ENCODE results near the gene LDAH.

The LDAH gene

DNA sequence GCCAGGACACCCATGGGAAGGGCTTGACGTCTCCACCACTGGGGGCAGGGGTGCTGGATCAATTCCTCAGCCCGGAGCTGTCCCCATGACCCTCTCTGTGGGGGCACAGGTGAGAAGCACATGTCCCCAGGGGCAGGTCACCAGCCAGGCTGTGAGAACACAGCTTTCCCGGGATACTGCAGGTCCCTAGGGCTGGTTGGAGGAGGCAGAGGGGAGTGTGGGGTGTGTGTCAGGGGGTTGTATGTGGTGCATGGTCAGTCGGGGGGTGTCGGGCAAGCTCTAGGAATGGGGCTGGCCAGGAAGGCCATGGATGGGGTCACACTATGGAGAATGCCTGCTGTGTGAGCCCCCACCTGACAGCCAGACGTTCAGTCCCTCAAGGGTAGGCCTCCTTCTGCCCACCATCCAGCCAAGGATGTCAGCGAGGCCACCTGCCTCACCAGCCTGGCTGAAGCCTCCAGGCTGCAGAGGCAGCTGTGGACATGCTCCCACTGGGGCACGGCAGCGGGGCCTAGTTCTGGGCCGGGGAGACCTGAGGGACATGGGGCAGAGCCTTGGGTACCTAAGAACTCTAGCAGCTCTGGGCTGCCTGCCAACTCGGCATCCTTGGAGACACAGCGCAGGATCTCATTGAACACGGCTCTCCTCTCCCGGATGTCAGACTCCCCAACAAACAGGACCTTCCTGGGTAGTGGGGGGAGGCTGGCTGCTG lies 182.3 kb downstream of the LDAH start:
- Histone ChIP-seq H3K36me3 (ENCODE audit: low read depth) (no peaks in the 10 kb centered on the region), H3K4me1 (ENCODE audit: insufficient read depth, poor library complexity, severe bottlenecking) (peaks cover 13% of the 10 kb centered on the region), H3K9me3 (ENCODE audit: severe bottlenecking) (no peaks in the 10 kb centered on the region), H3K4me3 (ENCODE audit: severe bottlenecking) (no peak overlapping the region), H3K27ac (ENCODE audit: poor library complexity, severe bottlenecking) (peak overlapping the region; percentile 73), H3K27me3 (ENCODE audit: insufficient read depth, poor library complexity, severe bottlenecking) (no peaks in the 10 kb centered on the region)
- TF ChIP-seq, protein P1, sequence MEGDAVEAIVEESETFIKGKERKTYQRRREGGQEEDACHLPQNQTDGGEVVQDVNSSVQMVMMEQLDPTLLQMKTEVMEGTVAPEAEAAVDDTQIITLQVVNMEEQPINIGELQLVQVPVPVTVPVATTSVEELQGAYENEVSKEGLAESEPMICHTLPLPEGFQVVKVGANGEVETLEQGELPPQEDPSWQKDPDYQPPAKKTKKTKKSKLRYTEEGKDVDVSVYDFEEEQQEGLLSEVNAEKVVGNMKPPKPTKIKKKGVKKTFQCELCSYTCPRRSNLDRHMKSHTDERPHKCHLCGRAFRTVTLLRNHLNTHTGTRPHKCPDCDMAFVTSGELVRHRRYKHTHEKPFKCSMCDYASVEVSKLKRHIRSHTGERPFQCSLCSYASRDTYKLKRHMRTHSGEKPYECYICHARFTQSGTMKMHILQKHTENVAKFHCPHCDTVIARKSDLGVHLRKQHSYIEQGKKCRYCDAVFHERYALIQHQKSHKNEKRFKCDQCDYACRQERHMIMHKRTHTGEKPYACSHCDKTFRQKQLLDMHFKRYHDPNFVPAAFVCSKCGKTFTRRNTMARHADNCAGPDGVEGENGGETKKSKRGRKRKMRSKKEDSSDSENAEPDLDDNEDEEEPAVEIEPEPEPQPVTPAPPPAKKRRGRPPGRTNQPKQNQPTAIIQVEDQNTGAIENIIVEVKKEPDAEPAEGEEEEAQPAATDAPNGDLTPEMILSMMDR (IDR thresholded peaks at IDR 0.05; ENCODE audit: poor library complexity, severe bottlenecking): no peak
- DNase-seq (ENCODE audit: low spot score): no peak
- no peak for ATAC-seq (ENCODE audit: low read depth)

DNA sequence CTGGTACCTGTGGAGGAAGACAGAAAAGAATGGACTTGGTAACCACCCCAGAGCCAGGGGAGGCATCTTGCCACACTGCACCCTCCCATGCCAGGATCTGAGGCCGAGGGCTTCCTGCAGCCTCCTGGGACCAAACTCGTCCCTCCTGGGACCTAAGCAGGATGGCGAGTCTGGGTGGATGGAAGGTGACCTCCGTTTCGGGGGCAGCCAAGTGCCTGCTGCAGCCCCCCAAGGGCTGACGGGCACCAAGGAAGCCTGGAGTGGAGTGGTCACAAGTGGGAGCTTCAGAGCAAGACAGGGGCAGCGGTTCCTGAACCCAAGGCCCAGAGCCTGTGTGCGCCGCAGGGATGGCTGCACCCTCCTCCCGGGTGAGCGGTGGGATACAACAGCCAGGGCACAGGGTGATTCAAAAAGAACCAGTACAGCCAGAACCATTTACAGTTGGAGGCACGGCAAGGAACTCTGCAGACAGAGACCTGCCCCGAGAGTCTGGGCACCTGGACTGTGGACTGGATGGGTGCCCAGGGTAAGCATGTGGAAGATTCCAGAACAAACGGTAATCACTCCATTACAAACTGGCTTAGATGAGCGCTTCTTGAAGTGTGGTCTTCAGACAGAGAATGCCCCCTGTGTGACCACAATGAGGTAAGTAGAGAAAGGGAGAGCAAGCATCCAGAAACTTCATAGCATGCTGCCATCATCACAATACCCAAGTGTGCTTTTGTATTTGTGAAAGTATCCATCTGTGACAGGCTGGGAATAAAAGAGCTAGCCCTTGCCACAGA lies 184.1 kb downstream of the LDAH start:
- peaks cover 27% of the 10 kb centered on the region for H3K4me1 ChIP-seq (ENCODE audit: insufficient read depth, poor library complexity, severe bottlenecking)
- no peak overlapping the region for H3K27ac ChIP-seq (ENCODE audit: poor library complexity, severe bottlenecking)
- H3K9me3 ChIP-seq (ENCODE audit: severe bottlenecking): no peaks in the 10 kb centered on the region
- no peak overlapping the region for H3K4me3 ChIP-seq (ENCODE audit: severe bottlenecking)
- DNase-seq (ENCODE audit: low spot score) (no peak), ATAC-seq (ENCODE audit: low read depth) (no peak)
- TF ChIP-seq, protein P1 (IDR thresholded peaks at IDR 0.05; ENCODE audit: poor library complexity, severe bottlenecking): no peak
- no peaks in the 10 kb centered on the region for H3K27me3 ChIP-seq (ENCODE audit: insufficient read depth, poor library complexity, severe bottlenecking)
- no peaks in the 10 kb centered on the region for H3K36me3 ChIP-seq (ENCODE audit: low read depth)

DNA sequence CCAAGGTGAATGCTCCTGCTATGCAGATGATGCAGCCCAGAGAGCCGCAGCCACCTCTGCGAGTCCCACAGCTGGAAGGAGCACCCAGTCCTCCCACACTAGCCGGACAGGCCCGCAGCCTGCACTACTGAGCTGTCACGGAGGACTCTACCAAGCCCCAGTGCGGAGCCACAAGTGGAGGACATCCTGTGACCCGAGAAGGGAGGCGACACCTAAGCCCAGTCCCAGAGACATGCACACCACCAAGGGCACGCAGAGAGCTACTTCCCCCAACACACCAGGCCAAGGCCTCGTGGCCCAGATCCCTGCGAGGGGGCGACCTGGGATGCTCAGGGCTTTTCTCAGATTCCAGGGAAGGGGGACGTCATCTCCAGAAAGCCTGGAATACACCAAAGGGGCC lies 184.9 kb downstream of the LDAH start:
- Histone ChIP-seq H3K27me3 (ENCODE audit: insufficient read depth, poor library complexity, severe bottlenecking) (no peaks in the 10 kb centered on the region), H3K36me3 (ENCODE audit: low read depth) (no peaks in the 10 kb centered on the region), H3K27ac (ENCODE audit: poor library complexity, severe bottlenecking) (no peak overlapping the region), H3K9me3 (ENCODE audit: severe bottlenecking) (no peaks in the 10 kb centered on the region), H3K4me1 (ENCODE audit: insufficient read depth, poor library complexity, severe bottlenecking) (peaks cover 29% of the 10 kb centered on the region), H3K4me3 (ENCODE audit: severe bottlenecking) (no peak overlapping the region)
- ATAC-seq (ENCODE audit: low read depth) (no peak), DNase-seq (ENCODE audit: low spot score) (no peak)
- TF ChIP-seq, protein P1 (IDR thresholded peaks at IDR 0.05; ENCODE audit: poor library complexity, severe bottlenecking): no peak

DNA sequence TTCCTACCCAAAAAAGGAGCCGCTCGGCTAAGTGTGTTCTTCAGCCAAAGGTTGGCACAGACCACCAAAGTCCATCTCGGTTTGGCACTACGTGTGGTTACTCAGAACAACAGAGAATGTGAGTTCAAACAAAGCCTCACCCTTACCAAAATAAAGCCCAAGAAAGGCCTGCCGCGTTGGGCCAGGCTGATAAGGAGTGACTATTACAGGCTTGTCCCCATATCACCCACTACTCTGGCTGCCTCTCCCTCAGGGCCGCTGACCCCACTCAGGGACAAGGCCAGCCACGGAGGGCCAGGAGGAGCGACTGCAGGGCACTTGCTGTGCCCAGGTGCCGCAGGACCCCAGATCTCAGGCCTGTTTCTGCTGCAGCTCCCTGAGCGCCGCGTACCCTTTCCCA lies 185.8 kb downstream of the LDAH start:
- peaks cover 31% of the 10 kb centered on the region for H3K4me1 ChIP-seq (ENCODE audit: insufficient read depth, poor library complexity, severe bottlenecking)
- no peaks in the 10 kb centered on the region for H3K36me3 ChIP-seq (ENCODE audit: low read depth)
- H3K27me3 ChIP-seq (ENCODE audit: insufficient read depth, poor library complexity, severe bottlenecking): no peaks in the 10 kb centered on the region
- H3K27ac ChIP-seq (ENCODE audit: poor library complexity, severe bottlenecking): no peak overlapping the region
- DNase-seq (ENCODE audit: low spot score) (no peak), ATAC-seq (ENCODE audit: low read depth) (no peak)
- TF ChIP-seq, protein P1 (IDR thresholded peaks at IDR 0.05; ENCODE audit: poor library complexity, severe bottlenecking): no peak
- no peak overlapping the region for H3K4me3 ChIP-seq (ENCODE audit: severe bottlenecking)
- no peaks in the 10 kb centered on the region for H3K9me3 ChIP-seq (ENCODE audit: severe bottlenecking)

Measured in RWPE2 (cell line).